AG08395 (cell line): ENCODE data around the gene AIF1.

Experiments
- DNase-seq: peaks from one replicate; pipeline ENCODE4 v3.0.0; 2012; ENCODE audit warnings: mixed read lengths, low spot score

The AIF1 gene

DNA sequence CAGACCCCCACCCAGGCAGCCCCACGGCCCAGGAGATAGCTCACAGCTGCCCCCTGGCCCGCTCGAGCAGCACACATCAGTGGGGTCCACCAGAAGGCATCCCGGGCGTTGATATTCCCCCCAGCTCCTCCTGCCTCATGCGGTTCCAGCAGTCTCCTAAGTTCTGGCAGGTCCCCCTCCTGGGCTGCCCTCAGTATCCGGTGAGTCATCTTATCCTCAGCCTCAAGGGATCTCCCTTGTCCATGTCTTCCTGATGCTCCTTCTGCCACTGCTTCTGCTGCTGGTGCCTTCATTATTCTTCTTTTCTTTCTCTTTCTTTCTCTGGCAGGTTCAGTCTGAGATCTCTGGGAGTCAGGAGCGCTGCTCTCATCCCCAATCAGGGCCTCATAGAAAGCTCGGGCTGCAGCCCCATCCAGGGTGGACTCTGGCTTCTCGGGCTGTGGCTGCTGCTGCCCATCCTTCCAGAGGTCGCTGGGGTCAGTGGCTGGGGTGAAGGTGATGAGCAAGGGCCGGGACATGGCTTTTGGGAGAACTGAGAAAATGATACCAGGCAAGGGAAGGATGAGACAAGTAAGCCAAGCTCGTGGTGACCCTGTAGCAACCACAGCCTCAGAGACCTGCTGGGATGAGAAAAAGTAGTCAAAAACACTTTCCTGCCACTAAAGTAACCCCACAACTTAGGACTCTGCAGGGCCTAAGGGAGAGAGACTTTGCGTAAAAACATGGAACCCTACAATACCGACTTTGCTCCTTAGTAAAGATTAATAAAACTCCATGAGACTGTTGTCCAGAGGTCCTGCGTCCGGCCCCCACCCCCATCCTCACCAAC is 49.1 kb downstream of the AIF1 start:
- peak; percentile 86 for DNase-seq

DNA sequence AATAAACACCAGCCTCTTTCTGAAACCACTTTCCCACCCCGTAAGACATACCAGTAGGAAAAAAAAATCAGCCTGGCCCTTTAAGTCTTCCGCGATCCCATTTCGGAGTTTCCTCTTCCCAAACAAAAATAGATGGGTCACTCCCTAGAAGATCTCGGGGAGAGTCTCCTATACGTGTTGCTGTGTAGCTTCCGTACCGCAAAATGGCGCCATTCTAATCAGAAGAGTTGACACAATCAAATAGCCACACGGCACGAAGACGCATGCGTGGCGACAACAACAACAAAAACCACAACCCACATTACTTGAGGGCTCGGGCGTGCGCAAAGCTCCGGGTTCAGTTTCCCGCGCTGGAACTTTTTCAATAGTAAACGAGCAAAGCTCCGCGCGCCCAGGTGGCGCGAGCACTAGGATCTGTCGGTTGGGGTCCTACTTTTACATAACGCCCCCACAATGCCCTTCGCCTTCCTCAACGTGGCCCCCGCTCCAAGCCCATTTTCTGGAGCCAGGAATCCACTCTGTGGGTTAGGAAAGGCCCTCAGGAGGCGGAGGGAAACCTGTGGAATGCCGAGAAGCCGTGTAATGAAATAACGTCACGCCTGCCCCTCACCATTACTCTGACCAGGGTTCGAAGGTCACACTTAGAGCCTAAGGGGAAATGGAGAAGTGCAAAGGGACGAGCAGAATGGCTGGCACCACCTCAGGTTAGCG is 49.9 kb downstream of the AIF1 start, which contains the start of gene GPANK1:
TSS of gene GPANK1 (minus strand) at position 208 of the 711 bp plus-strand sequence. CDS start 519 bp downstream, outside the sequence.
- peak; percentile 86 for DNase-seq

DNA sequence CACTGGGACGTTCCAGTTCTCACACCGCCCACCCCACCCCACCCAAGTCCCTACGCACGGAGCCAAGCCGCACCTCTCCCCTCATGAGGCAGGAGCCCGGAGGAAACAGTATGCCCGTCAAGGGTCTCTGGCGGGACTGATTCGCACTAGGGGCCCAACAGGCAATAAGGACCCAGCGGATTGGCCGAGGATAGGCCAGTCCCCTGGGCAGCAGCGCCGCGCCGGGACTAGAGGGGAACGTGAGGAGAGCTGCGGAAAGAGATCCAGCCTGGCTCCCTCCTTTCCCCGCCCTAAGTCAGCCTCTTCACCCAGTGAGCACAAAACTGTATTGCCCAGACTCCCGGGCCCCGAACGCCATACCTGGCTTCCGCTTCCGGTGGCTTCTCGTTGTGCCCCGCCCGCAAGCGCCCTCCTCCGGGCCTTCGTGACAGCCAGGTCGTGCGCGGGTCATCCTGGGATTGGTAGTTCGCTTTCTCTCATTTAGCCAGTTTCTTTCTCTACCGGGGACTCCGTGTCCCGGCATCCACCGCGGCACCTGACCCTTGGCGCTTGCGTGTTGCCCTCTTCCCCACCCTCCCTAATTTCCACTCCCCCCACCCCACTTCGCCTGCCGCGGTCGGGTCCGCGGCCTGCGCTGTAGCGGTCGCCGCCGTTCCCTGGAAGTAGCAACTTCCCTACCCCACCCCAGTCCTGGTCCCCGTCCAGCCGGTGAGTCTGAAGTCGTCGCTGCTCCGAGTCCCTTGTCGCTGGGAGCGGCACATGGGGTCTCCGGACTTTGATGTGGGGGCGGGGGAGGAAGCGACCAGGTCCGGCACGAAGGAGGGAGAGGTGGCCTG is 50.7 kb downstream of the AIF1 start, which contains the start of gene CSNK2B:
TSS of gene CSNK2B (plus strand) at position 580 of the 836 bp plus-strand sequence. CDS start 752 bp downstream, outside the sequence.
- DNase-seq: peak; percentile 97

DNA sequence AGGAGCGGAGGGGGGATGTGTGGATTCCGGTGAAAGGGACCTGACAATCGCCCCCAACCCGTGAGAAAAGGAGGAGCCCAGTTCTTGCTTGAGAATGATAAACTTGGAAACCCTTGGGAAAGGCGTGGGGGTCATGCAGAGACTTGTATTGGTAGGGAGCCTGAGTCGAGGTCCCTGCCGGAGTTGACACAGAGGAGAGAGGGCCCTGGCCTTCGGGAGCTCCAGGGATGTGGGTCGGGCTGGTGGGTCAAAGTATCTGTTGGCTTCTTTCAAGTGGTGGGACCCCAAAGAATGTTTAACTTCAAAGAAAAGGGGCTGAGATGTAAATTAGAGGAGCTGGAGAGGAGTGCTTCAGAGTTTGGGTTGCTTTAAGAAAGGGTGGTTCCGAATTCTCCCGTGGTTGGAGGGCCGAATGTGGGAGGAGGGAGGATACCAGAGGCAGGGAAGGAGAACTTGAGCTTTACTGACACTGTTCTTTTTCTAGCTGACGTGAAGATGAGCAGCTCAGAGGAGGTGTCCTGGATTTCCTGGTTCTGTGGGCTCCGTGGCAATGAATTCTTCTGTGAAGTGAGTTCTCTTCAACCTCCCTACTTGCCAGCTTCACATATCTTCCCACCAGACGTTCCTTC is 51.4 kb downstream of the AIF1 start:
- no peak for DNase-seq
